Spleen (tissue), 7 donors: ENCODE results near the gene TPO.

ENCODE experiments used
- CTCF ChIP-seq, 11 experiments: fragments of 200-600 bp in 7 of 11; fragments of 450-650 bp in 4 of 11; sonication (generic) in 4 of 11; IDR thresholded peaks in 8 of 11; conservative IDR thresholded peaks in 3 of 11; 1 replicate in 7 of 11; 2 replicates in 4 of 11; pipeline versions ENCODE4 v1.4.0 to v1.8.0; 2016 to 2021; ENCODE audit warnings: antibody characterized with exemption in 11 of 11, inconsistent platforms in 4 of 11, mild to moderate bottlenecking in 1 of 11
- POLR2A ChIP-seq, 3 donors: fragments of 450-650 bp; IDR thresholded peaks; one replicate each; pipeline ENCODE4 v1.5.1; 2017; ENCODE audit warnings: antibody characterized with exemption in 3 of 3, mild to moderate bottlenecking in 1 of 3
- donor health status: DM: no; HTN: no; CAD: no; lungs with moderate emphysema.
- donor health status: DM: no; HTN: no; CAD: no.
- donor health status: DM: no; HTN: no; CAD: no.

- TF ChIP-seq CTCF (IDR thresholded peaks at IDR 0.05 in 8 of 11, conservative IDR thresholded peaks at IDR 0.05 in 3 of 11) = no peak
- no peak for TF ChIP-seq POLR2A (IDR thresholded peaks at IDR 0.05)
Observed at GRCh38 chr2:1486670-1487069, 73.4 kb downstream of the TPO start.
